Smooth muscle cell (in vitro differentiated cells): ENCODE measurements around the gene WDR55. TPM values are rescaled to one million over a fixed set of nuclear protein-coding genes. Genes with fewer than 3 reads are reported as not detected.

Experiments used
- DNase-seq: peaks from one replicate; lab custom pipeline; 2025; ENCODE audit not compliant: unreplicated experiment; lab: John Stamatoyannopoulos, UW
- H2AFZ ChIP-seq: fragments of 200-600 bp; sonication (generic); 2 replicates; pipeline ENCODE4 v1.6.0; 2016; ENCODE audit warnings: antibody characterized with exemption, low read depth, mild to moderate bottlenecking
- H3F3A ChIP-seq: fragments of 200-600 bp; sonication (generic); 2 replicates; pipeline ENCODE4 v1.6.0; 2017; ENCODE audit warnings: antibody characterized with exemption, low read depth
- H3K27ac ChIP-seq: fragments of 200-600 bp; sonication (generic); 2 replicates; pipeline ENCODE4 v1.5.1; 2016; ENCODE audit warnings: low read depth, mild to moderate bottlenecking
- H3K27me3 ChIP-seq: fragments of 200-600 bp; sonication (generic); 2 replicates; pipeline ENCODE4 v1.6.1; 2016; ENCODE audit warnings: low read depth, mild to moderate bottlenecking
- H3K36me3 ChIP-seq: fragments of 200-600 bp; sonication (generic); 2 replicates; pipeline ENCODE4 v1.5.1; 2016; ENCODE audit warnings: low read depth
- H3K4me1 ChIP-seq: fragments of 200-600 bp; sonication (generic); 2 replicates; pipeline ENCODE4 v1.5.1; 2016; ENCODE audit warnings: low read depth
- H3K4me2 ChIP-seq: fragments of 200-600 bp; sonication (generic); 2 replicates; pipeline ENCODE4 v1.6.0; 2016; ENCODE audit warnings: mild to moderate bottlenecking
- H3K4me3 ChIP-seq: fragments of 200-600 bp; sonication (generic); 2 replicates; pipeline ENCODE4 v1.5.1; 2016; ENCODE audit warnings: mild to moderate bottlenecking
- H3K79me2 ChIP-seq: fragments of 200-600 bp; sonication (generic); 2 replicates; pipeline ENCODE4 v1.6.0; 2016; ENCODE audit warnings: low read depth, mild to moderate bottlenecking
- H3K9ac ChIP-seq: fragments of 200-600 bp; sonication (generic); 2 replicates; pipeline ENCODE4 v1.6.0; 2016; ENCODE audit warnings: low read depth
- H3K9me3 ChIP-seq: fragments of 200-600 bp; sonication (generic); replicated peaks from 2 replicates; pipeline ENCODE4 v1.5.1; 2016; ENCODE audit warnings: low read depth
- H4K20me1 ChIP-seq: fragments of 200-600 bp; sonication (generic); 2 replicates; pipeline ENCODE4 v1.6.0; 2016; ENCODE audit warnings: low read depth
- WGBS: methylation state at CpG from one replicate; pipeline ENCODE4 v1.1.7; 2016; ENCODE audit warnings: low lambda C conversion rate; 5-methylcytosine and 5-hydroxymethylcytosine counted together
- polyA plus RNA-seq: library from polyadenylated mRNA; unstranded; fragments of >200 nt; fragmentation: Nextera tagmentation; extraction: Ambion mirVana; gene quantifications from 2 replicates; pipeline ENCODE4 v1.2.1, GENCODE V29; 2016
- total RNA-seq: library from RNA; depleted of rRNA; stranded (reverse); fragments of >200 nt; gene quantifications from 2 replicates; pipeline ENCODE4 v1.2.3, GENCODE V29; 2014
- TF ChIP-seq, protein P1 (sequence below): fragments of 200-600 bp; sonication (generic); IDR thresholded peaks from 2 replicates; pipeline ENCODE4 v1.5.1; 2017; ENCODE audit warnings: borderline replicate concordance, mild to moderate bottlenecking, antibody characterized with exemption; ENCODE audit not compliant: insufficient read depth, poor library complexity, severe bottlenecking

WDR55 gene
- total and polyA plus RNA-seq, 2 experiments from 2014 or later: 14.2 to 20.6 TPM

DNA sequence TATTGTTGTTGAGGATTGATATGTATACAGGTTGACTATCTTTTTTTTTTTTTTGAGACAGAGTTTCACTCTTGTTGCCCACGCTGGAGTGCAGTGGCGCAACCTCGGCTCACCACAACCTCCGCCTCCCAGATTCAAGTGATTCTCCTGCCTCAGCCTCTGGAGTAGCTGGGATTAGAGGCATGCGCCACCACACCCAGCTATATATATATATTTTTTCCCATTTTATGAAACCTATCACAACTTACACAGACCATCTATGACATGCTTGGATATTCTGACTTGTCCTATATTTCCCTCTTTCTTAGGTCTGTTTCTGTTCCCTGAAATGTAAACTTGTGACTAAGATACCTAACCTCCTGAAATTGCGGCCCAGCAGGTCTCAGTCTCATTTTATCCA, 36.7 kb upstream of the WDR55 start:
- no peak for DNase-seq
- no peaks in the 10 kb centered on the region for H4K20me1 ChIP-seq
- H3K9me3 ChIP-seq: peaks cover 14% of the 10 kb centered on the region
- H3K4me3 ChIP-seq: no peak overlapping the region
- TF ChIP-seq, protein P1, sequence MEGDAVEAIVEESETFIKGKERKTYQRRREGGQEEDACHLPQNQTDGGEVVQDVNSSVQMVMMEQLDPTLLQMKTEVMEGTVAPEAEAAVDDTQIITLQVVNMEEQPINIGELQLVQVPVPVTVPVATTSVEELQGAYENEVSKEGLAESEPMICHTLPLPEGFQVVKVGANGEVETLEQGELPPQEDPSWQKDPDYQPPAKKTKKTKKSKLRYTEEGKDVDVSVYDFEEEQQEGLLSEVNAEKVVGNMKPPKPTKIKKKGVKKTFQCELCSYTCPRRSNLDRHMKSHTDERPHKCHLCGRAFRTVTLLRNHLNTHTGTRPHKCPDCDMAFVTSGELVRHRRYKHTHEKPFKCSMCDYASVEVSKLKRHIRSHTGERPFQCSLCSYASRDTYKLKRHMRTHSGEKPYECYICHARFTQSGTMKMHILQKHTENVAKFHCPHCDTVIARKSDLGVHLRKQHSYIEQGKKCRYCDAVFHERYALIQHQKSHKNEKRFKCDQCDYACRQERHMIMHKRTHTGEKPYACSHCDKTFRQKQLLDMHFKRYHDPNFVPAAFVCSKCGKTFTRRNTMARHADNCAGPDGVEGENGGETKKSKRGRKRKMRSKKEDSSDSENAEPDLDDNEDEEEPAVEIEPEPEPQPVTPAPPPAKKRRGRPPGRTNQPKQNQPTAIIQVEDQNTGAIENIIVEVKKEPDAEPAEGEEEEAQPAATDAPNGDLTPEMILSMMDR: no peak
- no peaks in the 10 kb centered on the region for H3K79me2 ChIP-seq
- no peak overlapping the region for H3K9ac ChIP-seq
- no peaks in the 10 kb centered on the region for H3K4me1 ChIP-seq
- no peak overlapping the region for H3K27ac ChIP-seq
- no peaks in the 10 kb centered on the region for H3K36me3 ChIP-seq
- 84% methylated on average over 6 of the region's 6 CpGs for WGBS
- no peaks in the 10 kb centered on the region for H3K27me3 ChIP-seq
- no peaks in the 10 kb centered on the region for H3F3A ChIP-seq
- no peak overlapping the region for H2AFZ ChIP-seq
- no peak overlapping the region for H3K4me2 ChIP-seq

DNA sequence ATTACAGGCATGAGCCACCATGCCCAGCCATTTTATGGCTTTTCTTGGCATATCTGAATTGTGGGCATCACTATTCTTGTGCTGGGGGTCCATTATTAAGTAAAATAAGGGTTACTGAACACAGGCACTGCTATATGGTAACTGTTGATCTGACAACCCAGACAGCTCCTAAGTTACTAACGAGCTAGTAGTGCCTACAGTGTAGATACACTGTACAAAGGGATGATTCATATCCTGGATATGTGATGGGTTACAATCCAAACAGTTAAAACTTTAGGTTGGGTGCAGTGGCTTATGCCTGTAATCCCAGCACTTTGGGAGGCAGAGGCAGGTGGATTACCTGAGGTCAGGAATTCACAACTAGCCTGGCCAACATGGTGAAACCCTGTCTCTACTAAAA, 36.0 kb upstream of the WDR55 start:
- H3F3A ChIP-seq: no peaks in the 10 kb centered on the region
- no peak overlapping the region for H3K4me2 ChIP-seq
- no peak for DNase-seq
- H3K4me1 ChIP-seq: no peaks in the 10 kb centered on the region
- H3K27me3 ChIP-seq: no peaks in the 10 kb centered on the region
- TF ChIP-seq, protein P1: no peak
- peaks cover 14% of the 10 kb centered on the region for H3K9me3 ChIP-seq
- H3K27ac ChIP-seq: no peak overlapping the region
- H4K20me1 ChIP-seq: no peaks in the 10 kb centered on the region
- no peak overlapping the region for H2AFZ ChIP-seq
- H3K79me2 ChIP-seq: no peaks in the 10 kb centered on the region
- no peak overlapping the region for H3K4me3 ChIP-seq
- H3K36me3 ChIP-seq: no peaks in the 10 kb centered on the region
- H3K9ac ChIP-seq: no peak overlapping the region
- 61% methylated on average over 1 of the region's 1 CpG for WGBS

DNA sequence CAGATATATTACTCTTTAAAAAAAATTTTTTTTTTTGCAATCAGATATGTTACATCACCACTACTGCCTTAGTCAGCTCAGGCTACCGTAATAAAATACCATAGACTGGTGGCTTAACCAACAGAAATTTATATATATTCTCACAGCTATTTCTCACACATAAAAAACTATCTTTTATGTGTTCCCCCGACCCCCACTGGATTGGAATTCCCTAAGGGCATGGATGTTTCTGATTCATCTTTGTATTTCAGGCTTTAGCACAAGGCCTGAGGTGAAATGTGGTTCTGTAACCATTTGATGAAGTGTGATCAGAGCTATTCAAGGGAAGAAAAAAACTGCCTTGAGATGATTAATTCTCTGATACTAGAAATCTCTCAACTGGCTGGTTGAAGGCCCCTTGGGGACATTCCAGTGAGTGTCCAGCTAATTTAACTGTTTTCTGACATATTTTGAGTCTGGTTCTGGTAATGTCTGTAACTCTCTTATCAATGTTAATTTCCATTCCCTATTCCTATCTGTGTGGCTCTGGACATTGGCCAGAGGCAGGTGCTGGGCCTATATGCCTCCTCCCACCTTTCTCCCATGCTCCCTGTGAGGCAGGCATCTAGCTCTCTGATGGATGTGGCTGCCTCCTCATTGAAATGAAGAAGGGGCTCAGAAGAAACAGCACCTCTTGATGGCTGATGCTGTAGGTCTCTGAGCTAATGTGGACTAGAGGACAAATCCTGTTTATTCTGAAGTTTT, 34.2 kb upstream of the WDR55 start:
- TF ChIP-seq, protein P1: no peak
- peaks cover 14% of the 10 kb centered on the region for H3K9me3 ChIP-seq

DNA sequence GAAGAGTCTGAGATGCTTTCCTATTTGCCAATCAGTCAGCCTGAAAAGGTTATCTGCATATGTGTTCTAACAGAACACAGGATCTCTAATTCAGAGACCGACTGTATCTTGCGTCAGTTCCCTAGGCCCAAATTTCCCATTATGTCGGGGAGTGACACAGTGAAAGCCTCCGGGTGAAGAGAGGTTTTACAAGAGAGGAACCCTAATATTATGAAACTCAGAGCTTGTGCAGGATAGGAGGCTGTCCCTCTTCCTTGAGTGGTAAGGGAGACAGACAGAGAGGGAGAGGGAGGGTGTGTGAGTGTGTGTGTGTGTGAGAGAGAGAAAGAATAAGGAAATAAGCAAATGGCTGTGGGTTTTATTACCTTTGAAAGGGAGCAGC, 33.7 kb upstream of the WDR55 start:
- Histone ChIP-seq H2AFZ (no peak overlapping the region), H3K4me3 (no peak overlapping the region), H3K9ac (no peak overlapping the region), H3K36me3 (no peaks in the 10 kb centered on the region), H4K20me1 (no peaks in the 10 kb centered on the region), H3K4me1 (no peaks in the 10 kb centered on the region), H3K79me2 (no peaks in the 10 kb centered on the region), H3K27me3 (no peaks in the 10 kb centered on the region), H3K27ac (no peak overlapping the region), H3F3A (no peaks in the 10 kb centered on the region), H3K9me3 (peaks cover 14% of the 10 kb centered on the region), H3K4me2 (no peak overlapping the region)
- WGBS: 91% methylated on average over 4 of the region's 4 CpGs
- TF ChIP-seq, protein P1: no peak
- DNase-seq: no peak

More for the DNA sequence above, 34.2 kb upstream of the WDR55 start:
- Histone ChIP-seq H3K79me2 (no peaks in the 10 kb centered on the region), H3K4me1 (no peaks in the 10 kb centered on the region), H3K27ac (no peak overlapping the region), H3K4me3 (no peak overlapping the region), H3F3A (no peaks in the 10 kb centered on the region), H4K20me1 (no peaks in the 10 kb centered on the region), H3K36me3 (no peaks in the 10 kb centered on the region), H3K4me2 (no peak overlapping the region), H3K27me3 (no peaks in the 10 kb centered on the region), H2AFZ (no peak overlapping the region), H3K9ac (no peak overlapping the region)
- 76% methylated on average over 2 of the region's 2 CpGs for WGBS
- no peak for DNase-seq
